LNCAP (cell line): Measurements from ENCODE around the gene ZNF613.

Experiments used
- CTCF ChIP-seq: fragments of 450-650 bp; IDR thresholded peaks from 2 replicates; pipeline ENCODE4 v1.5.1; 2017; ENCODE audit warnings: mild to moderate bottlenecking

Gene ZNF613

GRCh38 chr19:51926426-51926783 is 867 bp upstream of the ZNF613 start:
- no peak for TF ChIP-seq CTCF

DNA sequence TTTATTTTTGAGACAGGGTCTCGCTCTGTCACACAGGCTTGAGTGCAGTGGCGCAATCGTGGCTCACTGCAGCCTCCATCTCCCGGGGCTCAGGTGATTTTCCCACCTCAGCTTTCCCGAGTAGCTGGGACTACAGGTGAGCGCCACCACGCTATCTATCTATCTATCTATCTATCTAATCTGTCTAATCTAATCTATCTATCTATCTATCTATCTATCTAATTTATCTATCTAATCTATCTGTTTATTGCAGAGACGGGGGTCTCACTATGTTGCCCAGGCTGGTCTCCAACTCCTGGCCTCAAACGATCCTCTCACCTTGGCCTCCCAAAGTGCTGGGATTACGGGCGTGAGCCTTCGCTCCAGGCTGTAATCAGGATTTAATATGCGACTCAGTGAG is 587 bp downstream of the ZNF613 start:
- no peak for TF ChIP-seq CTCF

DNA sequence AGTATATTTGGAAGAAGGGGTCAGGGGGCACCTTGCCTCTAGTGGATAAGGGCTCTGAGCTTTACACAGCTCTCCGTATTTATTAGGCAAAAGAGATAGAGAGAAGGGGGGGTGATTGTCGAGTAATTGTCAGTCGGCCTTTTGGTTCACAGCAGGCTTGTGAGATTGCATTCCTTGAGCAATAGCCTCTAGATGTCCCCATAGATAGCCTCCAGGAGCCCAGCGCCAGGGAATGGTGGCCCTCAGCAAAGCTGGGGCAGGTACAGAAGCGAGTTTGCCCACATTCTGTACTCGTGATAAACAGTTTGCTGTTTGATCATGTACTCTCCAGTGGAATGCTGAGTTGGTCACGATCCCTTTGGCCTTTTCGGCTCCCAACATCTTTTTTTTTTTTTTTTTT is 4.6 kb downstream of the ZNF613 start:
- no peak for TF ChIP-seq CTCF

DNA sequence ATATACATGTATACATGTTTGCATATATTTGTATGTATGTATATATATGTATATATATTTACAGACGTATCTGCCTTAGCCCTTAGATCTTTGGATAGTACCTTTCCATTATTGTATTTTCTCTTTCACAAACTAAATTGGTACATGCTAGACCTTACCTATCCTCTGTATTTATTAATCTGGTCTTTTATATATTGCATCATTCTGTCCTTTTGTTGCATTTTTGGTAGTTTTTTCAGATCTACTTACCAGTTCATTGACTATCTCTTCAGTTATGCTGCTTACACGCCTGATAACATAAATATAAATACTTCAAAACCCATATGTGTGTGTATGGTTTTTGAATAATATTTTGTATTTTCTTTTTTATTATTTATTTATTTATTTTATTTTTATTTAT is 11.7 kb downstream of the ZNF613 start:
- TF ChIP-seq CTCF, result no peak

DNA sequence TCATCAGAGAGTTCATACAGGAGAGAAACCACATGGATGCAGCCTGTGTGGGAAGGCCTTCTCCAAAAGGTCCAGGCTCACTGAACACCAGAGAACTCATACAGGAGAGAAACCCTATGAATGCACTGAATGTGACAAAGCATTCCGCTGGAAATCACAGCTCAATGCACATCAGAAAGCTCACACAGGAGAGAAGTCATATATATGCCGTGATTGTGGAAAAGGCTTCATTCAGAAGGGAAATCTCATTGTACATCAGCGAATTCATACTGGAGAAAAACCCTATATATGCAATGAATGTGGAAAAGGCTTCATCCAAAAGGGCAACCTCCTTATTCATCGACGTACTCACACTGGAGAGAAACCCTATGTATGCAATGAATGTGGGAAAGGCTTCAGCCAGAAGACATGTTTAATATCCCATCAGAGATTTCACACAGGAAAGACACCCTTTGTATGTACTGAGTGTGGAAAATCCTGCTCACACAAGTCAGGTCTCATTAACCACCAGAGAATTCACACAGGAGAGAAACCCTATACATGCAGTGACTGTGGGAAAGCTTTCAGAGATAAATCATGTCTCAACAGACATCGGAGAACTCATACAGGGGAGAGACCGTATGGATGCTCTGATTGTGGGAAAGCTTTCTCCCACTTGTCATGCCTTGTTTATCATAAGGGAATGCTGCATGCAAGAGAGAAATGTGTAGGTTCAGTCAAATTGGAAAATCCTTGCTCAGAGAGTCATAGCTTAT is 17.7 kb downstream of the ZNF613 start:
- no peak for TF ChIP-seq CTCF

DNA sequence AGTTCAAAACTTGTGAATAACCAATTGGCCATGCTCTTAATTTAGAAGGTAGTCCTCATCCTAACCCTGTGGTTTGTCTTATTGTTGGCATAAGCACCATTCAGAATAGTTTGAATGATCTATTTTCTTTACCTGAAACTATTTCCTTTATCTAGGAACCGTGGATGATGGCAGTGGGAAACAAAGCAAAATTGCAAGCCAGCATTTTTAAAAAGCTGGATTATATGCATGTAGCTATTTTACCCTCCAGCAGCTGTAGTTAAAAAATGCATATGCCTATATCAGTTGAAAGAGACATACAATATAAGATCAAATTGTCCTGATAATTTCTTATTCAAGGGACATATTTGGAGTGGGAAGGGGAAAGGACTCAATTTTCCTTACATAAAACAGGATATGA is 19.3 kb downstream of the ZNF613 start:
- no peak for TF ChIP-seq CTCF

DNA sequence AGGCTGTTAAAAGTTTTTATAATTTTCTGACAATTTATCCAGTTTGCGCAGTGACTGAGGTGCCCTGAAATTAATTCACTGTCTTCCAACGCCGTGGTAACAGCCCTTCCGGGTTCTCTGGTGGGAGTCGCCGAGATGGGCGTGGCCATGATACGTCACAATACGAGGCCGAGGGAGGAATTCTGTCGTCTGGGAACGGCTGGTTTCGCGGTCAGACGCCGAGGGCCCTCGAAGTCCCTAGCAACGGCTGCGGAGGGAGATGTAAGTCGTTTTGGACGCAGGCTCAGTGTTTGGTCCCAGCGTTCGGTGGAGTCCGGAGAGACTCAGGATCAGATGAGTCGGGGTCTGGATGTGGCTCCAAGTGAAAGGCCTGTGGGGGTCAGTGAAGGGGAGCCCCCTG is 21.7 kb downstream of the ZNF613 start:
- TF ChIP-seq CTCF, result no peak

GRCh38 chr19:51959791-51960190 is 32.5 kb downstream of the ZNF613 start:
- TF ChIP-seq CTCF, result no peak
